OCI-LY7 (cell line): ENCODE results near the gene BMPR2.

ENCODE experiments used
- EZH2phosphoT487 ChIP-seq: fragments of 200-600 bp; sonication (generic); IDR thresholded peaks from 2 replicates; pipeline ENCODE4 v1.6.1; 2018; ENCODE audit warnings: low read depth, borderline replicate concordance, mild to moderate bottlenecking, mixed run types, antibody characterized with exemption, low read length, moderate library complexity, mixed read lengths
- TF ChIP-seq, protein P1 (sequence below): fragments of 200-600 bp; sonication (generic); conservative IDR thresholded peaks from 2 replicates; pipeline ENCODE4 v1.5.1; 2014; ENCODE audit warnings: mild to moderate bottlenecking, antibody characterized with exemption, low read length, moderate library complexity, mixed read lengths

DNA sequence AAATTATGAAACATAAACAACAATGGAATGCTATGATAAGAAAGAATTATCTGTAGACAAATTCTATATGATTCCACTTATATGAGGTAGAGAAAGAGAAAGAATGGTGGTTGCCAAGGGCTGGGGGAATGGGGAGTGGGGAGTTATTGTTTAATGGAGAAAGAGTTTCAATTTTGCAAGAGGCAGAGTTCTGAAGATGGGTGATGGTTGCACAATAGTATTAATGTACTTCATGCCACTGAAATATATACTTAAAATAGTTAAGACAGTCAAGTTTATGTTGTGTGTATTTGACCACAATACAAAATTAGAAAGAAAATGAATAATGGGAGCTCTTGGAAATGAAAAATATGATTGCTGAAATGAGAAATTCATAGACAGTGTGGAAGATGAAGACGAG, 236.0 kb downstream of the BMPR2 start:
- TF ChIP-seq, protein P1, sequence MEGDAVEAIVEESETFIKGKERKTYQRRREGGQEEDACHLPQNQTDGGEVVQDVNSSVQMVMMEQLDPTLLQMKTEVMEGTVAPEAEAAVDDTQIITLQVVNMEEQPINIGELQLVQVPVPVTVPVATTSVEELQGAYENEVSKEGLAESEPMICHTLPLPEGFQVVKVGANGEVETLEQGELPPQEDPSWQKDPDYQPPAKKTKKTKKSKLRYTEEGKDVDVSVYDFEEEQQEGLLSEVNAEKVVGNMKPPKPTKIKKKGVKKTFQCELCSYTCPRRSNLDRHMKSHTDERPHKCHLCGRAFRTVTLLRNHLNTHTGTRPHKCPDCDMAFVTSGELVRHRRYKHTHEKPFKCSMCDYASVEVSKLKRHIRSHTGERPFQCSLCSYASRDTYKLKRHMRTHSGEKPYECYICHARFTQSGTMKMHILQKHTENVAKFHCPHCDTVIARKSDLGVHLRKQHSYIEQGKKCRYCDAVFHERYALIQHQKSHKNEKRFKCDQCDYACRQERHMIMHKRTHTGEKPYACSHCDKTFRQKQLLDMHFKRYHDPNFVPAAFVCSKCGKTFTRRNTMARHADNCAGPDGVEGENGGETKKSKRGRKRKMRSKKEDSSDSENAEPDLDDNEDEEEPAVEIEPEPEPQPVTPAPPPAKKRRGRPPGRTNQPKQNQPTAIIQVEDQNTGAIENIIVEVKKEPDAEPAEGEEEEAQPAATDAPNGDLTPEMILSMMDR = no peak
- no peak for TF ChIP-seq EZH2phosphoT487
